NCI-H1417 treated with DMSO at 0.1 percent for 48 hours (cell line): Measurements from ENCODE around the gene KLHL35.
A peak's percentile ranks its signal among the peaks of the same experiment; 100 is the strongest.
"Not testable (repeated sequence)": the region's sequence is repeated elsewhere in the genome, so short reads cannot be mapped to it uniquely, and the experiment has no call there.

Source experiments
- DNase-seq: peaks from one replicate; lab custom pipeline; 2025; lab: John Stamatoyannopoulos, UW

KLHL35 gene

DNA sequence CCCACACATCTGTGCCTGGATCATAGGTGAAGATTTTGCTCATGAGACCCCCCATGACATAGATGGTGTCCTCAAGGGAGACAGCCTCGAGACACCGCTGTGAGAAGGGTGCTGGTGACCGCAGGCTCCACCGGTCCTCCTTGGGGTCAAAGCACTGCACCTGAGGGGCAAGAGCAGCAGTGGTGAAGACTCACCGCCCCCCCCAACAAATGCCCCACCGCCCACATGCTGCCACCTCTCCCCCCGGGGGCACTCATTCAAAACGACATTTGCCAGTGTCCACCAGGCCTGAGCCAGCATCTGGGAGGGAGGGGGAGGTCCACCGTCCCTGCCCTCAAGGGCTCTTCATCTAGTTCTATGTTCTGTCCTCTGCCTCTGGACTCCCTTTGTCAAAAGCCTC, 9.3 kb downstream of the KLHL35 start:
- no peak for DNase-seq

DNA sequence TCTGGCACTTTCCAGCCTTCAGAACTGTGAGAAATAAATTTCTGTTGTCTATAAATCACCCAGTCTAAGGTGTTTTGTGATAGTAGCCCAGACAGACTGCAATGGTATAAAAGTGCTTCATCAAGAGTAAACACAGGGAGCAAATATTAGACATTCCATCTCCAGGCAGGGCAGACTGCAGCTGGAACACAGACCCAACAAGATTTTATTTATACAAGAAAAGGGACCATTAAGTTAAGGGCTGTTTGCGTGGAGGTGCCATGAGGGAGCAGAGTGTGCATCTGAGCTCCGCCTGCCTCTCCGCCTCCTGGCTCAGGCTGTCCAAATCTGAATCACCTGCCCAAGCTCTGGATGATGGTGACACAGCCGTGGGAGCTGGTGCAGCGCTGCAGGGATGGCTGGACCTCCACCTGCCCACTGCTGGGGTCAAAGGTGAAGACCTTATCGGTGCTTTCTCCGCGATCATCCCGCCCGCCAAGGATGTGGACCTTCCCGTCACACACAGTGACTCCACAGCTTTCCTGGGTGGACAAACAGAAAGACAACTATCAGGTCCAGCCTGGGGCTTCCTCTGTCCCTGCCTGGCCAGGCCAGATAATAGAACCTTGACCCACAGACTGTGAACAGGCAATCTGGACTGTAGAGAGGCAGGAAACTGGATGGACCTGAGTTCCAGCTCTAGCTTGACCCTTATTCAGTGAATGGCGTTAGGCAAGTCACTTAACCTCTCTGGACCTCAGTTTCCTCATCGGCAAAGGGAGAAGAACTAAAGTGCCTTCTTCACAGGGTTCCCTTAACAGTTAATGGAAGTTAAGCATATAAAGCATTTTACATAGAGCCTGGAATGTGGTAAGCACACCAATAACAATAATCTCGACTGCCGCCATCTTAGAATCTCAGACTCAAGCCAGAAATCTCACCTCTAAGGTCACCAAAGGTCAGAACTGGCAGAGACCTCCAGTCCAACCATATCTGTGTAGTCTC, 10.5 kb downstream of the KLHL35 start:
- peak; percentile 62 for DNase-seq

DNA sequence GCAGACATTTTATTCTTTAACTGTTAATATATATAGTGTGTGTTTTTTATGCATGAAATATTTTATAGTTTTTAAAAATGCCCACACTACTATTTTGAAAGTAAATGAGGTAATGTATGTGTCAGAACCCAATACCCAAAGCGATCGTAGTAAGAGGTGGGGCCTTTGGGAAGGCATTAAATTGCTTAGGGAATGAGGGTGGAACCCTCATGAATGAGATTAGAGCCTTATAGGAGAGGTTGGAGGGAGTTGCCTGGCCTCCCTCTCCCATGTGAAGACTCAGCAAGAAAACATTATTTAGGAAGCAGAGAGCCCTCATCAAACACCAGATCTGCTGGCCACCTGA, 11.1 kb downstream of the KLHL35 start:
- no peak for DNase-seq

DNA sequence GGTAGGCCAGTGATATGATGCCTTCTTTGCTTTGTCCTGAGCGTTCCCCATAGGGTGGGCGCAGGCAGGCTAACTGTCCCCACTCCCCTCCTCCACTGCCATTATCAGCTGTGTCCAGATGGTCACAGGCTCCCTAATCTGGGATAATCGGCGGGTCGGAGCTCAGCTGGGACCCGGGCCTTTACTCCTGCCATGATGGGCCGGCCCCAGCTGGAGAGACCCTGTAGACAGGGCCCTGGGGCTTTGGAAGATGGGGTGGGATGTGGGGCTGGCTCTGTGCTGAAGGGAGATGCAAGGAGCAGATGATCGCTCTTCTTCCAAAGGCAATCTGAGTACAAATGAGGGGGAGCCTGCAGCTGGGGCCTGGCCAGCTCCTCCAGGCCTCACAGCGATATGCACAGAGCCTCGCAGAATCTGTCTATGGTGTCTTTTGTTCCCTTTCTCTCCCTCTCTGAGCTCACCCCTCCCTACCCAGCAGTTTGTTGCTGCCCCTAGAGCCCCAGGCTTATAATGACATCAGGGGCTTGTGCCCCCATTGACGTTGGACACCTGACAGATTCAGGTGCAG, 11.9 kb downstream of the KLHL35 start:
- DNase-seq = no peak

DNA sequence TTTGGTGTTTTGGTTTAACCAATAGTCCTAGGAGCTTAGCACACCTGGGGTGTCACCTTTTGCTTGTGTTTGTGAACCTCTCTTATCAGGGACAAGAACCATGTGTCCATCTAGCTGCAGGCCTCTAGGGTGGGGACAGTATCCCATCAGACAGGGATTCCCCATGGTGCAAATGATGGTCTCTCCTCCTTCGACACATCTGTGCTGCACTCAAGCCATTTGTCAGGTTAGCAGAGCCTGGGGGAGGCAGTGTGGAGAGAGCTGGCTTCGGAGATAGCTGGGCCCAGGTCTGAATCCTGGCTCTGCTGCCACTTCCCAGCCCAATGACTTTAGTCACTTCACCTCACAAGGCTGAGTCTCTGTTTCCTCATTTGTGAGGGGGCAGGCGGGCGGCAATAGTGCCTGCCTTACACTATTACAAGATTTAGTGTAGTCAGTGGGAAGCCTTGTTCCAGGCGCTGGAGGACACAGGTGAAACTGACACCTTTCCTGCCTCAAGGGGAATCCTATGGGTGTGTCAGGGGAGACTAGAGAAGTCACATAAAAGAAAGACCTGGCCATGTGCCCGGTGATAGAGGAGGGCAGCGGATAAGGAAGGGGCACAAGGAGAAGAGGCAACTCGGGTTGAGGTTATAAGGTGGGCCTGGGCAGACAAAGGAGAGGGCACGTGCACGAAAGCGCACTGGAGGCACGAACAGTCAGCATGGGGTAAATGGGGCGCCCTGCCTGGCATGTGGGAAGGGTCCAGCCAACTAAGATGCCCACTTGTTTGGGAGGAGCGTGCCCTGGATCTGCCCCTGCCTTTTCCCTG, 12.6 kb downstream of the KLHL35 start:
- DNase-seq = no peak

DNA sequence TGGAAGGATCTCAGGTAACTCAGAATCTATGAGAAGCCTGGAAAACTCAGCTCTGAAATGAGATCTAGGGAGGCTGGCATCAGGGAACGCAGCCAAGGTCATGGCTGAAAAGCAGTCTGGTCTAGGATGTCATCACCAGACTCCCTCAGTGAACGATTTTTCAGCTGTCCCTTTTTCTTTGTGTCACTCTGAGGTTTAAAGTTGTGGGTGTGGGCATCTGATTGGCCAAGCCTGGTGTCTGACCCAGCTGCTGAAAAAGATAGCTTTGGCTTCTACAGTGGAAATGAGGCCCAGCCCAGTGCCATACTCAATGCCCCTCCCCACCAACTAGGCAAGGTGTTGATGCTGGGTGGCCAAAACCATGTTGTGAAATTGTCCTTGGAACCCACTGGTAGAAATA, 19.1 kb downstream of the KLHL35 start:
- no peak for DNase-seq

DNA sequence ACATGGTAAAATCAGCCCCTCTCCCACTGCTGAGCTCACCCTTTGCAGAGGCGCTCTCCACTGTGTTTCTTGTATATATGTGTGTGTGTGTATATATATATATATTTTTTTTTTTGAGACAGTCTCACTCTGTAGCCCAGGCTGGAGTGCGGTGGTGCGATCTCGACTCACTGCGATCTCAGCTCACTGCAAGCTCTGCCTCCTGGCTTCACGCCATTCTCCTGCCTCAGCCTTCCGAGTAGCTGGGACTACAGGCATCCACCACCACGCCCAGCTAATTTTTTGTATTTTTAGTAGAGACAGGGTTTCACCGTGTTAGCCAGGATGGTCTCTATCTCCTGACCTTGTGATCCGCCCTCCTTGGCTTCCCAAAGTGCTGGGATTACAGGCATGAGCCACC, 19.9 kb downstream of the KLHL35 start:
- not testable (repeated sequence) for DNase-seq

DNA sequence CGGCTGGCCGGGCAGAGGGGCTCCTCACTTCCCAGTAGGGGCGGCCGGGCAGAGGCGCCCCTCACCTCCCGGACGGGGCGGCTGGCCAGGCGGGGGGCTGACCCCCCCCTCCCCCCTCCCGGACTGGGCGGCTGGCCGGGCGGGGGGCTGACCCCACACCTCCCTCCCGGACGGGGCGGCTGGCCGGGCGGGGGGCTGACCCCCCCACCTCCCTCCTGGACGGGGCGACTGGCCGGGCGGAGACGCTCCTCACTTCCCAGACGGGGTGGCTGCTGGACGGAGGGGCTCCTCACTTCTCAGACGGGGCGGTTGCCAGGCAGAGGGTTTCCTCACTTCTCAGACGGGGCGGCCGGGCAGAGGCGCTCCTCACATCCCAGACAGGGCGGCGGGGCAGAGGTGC, 23.0 kb downstream of the KLHL35 start:
- not testable (repeated sequence) for DNase-seq

DNA sequence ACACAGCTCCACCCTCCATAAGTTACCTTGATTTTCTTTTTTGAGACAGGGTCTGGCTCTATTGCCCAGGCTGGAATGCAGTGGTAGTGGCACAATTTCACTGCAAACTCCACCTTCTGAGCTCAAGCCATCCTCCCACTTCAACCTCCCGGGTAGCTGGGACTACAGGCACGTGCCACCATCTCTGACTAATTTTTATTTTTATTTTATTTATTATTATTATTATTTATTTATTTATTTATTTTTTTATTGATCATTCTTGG, 24.1 kb downstream of the KLHL35 start:
- no peak for DNase-seq

DNA sequence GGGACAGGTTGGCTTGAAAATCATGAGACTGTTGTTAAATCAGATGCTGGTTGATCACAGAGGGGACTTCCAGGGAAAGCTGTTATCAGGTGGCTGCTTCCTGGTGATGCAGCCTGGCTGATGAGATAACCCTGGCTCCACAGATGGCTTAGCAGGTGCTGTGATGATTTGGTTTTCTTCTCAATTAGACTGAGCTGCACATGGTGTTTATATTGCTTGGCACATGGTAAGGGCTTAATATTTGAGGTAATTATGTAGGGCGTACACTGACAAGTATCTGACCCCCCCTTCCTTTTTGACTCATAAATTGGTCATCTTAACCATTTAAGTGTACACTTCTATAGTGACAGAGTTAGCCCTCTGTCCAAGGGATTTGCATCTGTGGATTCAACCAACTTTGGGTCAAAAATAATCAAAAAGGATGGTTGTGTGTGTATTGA, 26.6 kb downstream of the KLHL35 start:
- DNase-seq = peak; percentile 42

DNA sequence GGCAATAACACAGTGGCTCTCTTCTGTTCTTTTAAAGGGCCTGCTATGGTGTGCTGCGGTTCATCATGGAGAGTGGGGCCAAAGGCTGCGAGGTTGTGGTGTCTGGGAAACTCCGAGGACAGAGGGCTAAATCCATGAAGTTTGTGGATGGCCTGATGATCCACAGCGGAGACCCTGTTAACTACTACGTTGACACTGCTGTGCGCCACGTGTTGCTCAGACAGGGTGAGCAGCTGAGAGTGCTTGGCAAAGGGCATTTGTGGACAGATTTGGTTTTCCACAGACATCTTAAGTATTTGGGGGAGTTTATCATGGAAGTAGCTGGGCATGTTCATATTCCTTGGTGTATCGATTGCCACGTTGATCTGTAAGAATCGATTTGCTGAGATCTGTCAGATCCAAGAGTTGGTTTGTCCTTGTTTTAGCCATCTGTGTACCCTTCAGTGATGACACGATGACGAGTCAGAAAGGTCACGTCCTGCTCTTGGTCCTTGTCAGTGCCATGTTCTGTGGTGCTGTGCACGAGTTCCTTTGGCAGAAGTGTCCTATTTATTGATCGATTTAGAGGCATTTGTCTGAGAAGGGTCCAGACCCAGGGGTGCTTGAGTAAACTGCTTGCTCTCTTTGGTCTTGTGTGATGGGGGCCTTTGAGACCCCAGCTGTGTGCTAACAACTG, 28.9 kb downstream of the KLHL35 start:
- no peak for DNase-seq

DNA sequence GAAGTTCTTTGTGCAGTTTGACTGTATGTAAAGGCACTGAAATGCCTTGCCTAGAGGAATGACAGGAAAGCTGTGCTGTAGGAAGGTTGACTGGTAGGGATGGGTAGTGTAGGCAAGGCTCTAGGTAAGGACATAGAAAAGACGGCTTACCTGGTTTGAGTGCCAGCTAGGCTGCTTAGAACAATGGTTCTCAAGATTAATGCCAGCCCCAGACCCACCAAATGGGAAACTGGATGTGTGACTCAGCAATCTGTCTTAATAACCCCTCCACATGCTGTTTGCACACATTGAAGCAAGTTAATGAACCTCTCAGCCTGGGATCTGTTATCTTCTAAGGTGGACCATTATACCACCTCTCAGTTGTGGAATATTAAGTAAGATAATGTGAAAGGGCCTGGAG, 30.0 kb downstream of the KLHL35 start:
- no peak for DNase-seq

DNA sequence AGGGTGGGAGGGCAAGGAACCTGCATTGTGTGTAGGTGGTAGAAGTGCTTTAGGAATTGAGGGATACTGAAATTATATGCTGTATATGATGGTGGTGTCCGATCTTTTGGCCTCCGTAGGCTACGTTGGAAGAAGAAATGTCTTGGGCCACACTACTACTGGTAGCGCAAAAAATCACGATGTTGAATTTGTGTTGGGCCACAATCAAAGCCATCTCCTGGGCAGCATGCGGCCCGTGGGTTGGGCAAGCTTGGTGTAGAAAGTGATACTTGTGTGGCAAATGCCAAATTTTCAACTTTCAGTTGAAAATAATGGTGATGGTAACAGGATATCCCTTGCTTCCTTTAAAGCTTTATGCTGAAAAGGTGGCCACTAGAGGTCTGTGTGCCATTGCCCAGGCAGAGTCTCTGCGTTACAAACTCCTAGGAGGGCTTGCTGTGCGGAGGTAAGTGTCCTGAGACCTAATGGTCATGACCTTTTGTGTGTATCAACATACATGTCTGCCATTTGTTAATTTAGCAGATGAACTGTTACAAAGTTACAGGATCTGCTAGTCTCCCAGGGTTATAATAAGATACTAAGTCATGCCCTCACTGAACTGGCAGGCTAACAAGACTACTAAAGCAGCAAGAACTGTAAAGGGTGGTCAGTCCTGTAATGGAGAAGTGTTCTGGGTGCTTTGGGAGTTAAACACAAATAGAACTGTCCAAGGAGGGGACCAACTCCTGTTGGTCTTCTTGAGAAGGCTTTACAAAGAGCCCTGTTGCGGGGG, 30.8 kb downstream of the KLHL35 start:
- no peak for DNase-seq

DNA sequence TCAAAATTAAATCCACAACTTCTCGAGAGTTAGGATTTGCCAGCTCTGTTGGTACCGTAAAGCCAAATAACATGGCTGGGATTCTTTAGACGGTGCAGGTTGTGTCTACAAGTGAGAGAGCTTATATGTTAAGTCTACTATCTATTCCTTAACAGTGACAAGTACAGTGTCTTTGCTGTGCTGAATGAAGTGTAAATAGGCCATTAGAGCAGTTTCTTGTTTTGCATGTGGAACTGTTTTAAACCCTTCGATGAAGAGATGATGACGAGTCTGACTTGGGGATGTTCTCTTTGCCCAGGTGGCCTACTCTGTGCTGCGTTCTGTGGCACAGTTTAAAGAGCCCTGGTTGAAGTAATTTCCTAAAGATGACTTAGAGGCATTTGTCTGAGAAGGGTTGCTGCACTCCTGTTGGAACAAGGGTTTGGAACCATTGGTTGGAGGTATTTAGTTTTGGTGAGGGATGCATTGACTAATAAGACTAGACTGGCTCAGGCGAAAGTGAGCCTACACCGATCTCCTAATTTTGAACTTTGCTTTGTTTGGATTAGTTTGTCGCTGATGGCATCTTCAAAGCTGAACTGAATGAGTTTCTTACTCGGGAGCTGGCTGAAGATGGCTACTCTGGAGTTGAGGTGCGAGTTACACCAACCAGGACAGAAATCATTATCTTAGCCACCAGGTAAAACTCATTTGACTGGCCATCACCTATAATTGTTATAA, 32.7 kb downstream of the KLHL35 start:
- no peak for DNase-seq

DNA sequence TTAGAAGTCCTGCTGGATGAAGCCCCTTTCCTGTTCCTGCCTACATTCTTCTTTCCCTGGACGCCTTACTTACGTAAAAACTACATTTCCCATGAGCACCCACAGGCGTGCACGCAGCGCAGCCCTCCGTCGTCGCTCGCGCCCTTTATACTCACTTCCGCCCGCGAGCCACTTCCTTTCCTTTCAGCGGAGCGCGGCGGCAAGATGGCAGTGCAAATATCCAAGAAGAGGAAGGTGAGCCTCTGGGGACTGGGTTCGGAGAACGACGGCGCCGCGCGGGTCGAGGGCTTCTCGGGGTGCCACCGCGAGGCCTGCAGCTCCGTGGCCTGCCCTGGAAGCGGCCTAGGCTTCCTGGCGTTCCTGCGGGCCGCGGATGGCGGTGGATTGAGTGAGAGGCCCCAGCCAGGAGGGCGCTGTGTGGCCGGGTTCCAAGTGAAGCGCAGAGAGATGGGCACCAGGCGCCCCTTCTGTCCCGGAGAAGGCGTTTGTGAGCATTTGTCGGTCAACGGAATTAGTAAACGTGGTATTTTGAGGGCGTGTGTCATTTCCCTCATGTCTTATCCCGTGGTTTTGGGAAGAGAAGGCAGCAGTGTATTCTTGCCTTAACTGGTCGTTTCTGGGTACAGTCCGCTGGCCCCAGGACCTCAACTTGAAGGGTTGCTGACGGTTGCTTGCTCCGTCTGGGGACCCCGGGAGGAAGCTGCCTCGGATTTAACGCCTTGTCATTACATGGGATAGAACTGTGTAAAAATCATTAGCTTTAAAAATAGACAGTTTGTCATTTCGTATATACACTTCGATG, 33.5 kb downstream of the KLHL35 start, which contains the start of gene RPS3:
Gene RPS3, plus strand, starts transcription at position 175 of the 802 bp plus-strand sequence. Its CDS starts 30 bp downstream, at position 205.
- peak; percentile 50 for DNase-seq

DNA sequence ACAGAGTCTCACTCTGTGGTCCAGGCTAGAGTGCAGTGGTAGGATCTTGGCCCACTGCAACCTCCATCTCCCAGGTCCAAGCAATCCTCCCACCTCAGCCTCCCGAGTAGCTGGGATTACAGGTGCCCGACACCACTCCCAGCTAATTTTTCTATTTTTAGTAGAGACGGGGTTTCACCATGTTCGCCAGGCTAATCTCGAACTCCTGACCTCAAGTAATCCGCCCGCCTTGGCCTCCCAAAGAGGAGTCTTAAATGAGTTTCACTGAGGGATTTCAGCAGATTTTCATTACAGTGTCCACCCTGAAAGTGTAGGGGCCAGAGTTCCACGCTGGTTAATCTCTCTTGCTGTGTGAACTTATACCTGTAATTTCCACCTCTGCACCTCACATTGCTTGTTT, 34.1 kb downstream of the KLHL35 start:
- DNase-seq = no peak

DNA sequence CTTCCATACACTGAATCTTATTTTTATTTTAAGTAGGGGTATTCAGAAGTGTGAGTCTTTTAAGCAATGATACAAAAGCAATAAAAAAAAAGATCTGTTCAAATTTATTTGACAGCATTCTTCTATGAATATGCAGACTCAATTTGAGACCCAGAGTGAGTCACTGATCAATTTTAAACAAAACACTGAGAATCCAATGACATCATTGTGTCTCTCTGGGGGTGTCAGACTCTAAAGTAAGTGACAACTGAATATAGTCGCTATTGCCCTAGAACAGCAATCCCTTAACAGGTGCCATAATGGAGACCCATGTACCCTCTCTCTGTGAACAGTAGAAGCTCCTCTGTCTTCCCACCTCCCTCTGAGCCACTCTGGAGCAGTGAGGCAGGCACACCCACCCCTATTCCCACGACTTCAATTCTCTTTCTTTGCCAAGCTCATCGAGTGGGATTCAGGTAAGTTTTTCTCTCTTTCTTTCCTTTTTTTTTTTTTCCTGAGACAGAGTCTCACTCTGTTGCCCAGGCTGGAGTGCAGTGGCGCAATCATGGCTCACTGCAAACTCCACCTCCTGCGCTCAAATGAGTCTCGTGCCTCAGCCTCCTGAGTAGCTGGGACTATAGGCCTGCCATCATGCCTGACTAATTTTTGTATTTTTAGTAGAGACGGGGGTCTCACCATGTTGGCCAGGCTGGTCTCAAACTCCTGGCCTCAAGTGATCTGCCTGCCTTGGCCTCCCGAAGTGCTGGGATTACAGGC, 38.7 kb downstream of the KLHL35 start:
- DNase-seq = no peak

DNA sequence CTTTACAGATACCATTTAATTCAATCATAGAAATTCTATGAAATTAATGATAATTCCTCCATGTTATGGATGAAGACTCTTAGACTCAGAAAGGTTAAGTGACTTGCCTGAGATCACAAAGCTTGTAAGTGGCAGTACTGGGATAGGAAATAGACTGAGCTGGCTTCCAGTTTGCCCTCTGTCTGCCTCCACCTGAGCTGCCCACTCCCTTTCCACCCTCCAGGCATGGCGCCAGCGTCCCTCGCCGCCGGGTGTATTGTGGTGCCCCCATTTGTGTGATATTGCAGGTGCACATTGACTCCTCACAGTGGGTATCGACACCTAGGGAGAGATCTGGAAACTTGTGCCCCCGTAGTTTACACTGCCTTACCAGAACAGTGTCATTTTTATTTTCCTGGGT, 43.1 kb downstream of the KLHL35 start:
- no peak for DNase-seq

DNA sequence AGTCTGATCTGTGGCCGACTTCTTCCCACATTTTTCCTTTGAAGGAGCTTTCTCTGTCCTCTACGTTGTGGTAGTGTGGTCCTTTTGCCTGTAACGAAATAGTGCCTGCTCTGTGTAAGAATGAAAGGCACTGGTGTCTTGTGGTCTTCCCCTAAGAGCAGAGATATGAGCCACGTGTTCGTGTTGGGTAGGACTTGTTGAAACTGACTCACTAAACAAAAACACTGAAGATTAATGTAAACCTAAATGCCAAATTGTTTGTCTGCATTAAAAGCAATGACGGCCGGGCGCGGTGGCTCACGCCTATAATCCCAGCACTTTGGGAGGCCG, 43.8 kb downstream of the KLHL35 start:
- DNase-seq = no peak
